ENCODE data around the gene FAM156B.
"Not testable (repeated sequence)": the region's sequence is repeated elsewhere in the genome, so short reads cannot be mapped to it uniquely, and the experiment has no call there.

The FAM156B gene, protein sequence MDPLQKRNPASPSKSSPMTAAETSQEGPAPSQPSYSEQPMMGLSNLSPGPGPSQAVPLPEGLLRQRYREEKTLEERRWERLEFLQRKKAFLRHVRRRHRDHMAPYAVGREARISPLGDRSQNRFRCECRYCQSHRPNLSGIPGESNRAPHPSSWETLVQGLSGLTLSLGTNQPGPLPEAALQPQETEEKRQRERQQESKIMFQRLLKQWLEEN

GRCh38 chrX:52896855-52897709, at the start of gene FAM156B:
Gene FAM156B (plus strand): TSS chrX:52897330. CDS start chrX:52907226, 9,896 bp downstream.
- DNase-seq: not testable (repeated sequence)

DNA sequence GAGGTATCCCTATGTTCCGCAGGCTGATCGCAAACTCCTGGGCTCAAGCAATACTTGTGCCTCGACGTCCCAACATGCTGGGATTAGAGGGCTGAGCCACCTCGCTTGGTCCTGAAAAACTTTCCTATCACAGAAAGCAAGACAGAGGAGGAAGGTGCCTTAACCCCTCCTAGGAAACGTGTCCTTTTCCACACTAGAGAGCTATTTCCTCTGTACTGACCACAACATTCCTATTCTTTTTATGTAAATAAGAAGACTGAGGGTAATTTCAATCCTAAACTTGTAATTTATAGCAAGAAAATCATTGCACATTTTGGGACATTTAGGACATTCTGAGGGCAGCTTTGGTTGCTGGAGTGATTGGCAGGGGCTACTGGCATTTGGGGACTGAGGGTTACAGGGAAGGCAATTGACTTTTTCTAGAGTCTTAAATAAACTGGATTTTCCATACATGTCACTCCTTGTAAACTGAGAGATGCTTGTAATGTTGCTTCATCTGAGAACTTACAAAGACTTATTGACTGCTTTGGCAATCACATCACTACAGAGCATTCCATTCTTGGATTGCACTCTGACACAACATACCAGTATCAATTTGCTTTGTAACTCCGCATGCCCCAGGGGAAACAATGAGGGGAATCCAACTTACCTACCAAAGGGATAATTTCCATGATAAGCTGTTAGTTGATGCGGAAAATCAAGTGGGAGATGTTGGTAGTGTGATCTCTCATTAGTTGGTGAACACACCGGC, 44.8 kb upstream of the FAM156B start:
- no peak for DNase-seq

DNA sequence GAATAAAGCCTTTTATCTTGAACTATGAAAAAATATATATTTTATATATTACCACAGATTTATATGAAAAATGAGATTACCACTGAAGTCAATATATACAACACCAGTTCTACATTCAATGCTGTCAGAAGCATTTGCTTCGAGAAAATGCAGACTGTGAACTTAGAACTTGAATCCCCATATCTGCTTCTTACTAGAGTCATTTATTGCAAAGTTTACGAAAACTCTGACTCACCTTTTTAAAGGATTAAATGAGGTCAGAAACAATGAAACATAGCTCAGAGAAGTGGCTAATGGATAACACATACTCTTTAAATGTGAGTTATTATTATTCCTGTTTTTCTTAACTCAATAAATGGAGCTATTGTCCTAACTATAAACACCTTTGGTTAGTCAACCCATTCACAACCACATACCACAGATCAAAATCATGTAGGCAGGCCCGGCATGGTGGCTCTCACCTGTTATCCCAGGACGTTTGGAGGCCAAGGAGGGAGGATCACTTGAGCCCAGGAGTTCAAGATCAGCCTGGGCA, 40.1 kb upstream of the FAM156B start:
- DNase-seq: not testable (repeated sequence)

DNA sequence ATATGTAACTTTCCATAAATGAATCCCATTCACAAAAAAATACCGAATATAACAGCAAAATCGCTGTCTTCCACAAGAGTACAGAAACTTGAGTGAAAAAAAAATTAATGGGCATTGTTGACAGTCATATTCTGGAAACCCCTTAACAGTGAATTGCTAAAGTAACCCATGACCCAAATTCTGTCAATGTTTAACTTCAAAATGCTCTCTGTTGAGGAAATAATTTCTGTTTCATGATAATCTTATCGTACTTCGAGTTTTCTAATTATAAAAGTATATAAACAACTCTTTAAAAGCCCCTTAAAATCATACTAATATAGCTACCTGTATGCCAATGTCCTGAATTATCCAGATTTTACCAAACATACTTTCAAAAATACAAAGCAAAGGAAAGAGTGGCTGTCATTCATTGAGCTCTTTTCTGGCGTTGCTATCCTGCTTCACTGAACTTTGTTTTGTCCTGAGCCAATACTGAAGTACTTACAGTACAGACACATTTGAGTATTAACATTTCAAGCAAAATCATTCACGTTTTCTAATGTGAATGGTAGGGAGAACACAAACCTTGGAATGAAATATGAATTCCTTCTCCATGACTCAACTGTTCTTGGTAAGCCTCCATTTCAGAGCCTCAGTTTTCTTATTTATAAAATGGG, 31.7 kb upstream of the FAM156B start:
- DNase-seq: no peak

- no peak for DNase-seq
These were observed 29.4 kb upstream of the FAM156B start, which contains the start of gene XAGE3 for GRCh38 chrX:52867610-52868348. Gene XAGE3 (minus strand): TSS chrX:52868083. CDS start chrX:52867133, 950 bp downstream.

GRCh38 chrX:52870046-52870445, 27.1 kb upstream of the FAM156B start:
- no peak for DNase-seq

DNA sequence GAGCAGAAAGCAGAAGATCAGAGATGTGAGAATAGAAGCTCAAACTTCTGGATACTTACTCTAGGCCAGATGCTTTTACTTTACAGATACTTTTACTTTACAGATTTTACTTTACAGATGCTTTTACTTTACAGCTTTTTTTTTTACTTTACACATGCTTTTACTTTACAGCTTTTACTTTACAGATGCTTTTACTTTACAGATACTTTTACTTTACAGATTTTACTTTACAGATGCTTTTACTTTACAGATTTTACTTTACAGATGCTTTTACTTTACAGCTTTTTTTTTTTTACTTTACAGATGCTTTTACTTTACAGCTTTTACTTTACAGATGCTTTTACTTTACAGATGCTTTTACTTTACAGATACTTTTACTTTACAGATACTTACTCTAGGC, 23.3 kb upstream of the FAM156B start:
- DNase-seq: not testable (repeated sequence)

GRCh38 chrX:52874661-52875060, 22.5 kb upstream of the FAM156B start:
- no peak for DNase-seq

DNA sequence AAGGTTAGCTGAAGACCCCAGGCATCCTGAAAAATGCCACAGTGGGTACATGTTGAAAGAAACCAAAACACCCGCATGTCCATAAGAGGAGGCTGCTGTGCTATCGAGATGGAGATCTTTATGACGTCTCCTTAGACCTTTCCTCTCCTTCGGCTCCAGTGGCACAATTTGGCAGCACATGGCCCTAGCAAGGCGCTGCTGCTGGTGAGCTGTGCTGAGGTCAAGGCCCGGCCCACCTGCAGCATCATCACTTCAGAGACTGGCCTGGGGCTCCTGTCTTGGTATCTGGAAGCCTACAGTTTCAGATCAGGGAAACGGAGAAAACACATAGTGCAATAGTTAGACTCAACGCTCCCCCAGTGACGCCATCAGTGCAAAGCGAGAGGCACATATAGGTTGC, 21.7 kb upstream of the FAM156B start:
- not testable (repeated sequence) for DNase-seq

GRCh38 chrX:52876386-52876785, 20.7 kb upstream of the FAM156B start:
- not testable (repeated sequence) for DNase-seq

DNA sequence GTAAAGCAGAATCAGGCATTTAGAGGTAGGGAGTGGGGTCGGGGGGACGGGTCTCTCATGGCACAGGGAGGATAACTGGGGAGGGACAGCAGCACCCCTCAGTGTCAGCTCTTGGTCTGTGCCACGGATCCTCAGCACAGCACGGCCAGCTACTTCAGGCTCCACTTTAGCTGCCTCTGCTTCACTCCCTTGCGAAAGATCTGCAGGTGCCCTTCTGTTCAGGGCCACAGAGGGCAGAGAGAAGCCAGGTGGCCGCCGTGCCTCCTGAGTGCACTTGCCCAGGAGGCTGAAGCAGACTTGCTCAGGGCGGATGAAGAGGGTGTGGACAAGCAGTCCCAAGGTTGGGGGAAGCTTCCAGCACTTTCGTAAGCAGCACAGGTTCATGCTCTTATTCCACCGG, 9.7 kb upstream of the FAM156B start:
- DNase-seq: not testable (repeated sequence)

GRCh38 chrX:52888090-52888489, 9.0 kb upstream of the FAM156B start:
- DNase-seq: not testable (repeated sequence)

DNA sequence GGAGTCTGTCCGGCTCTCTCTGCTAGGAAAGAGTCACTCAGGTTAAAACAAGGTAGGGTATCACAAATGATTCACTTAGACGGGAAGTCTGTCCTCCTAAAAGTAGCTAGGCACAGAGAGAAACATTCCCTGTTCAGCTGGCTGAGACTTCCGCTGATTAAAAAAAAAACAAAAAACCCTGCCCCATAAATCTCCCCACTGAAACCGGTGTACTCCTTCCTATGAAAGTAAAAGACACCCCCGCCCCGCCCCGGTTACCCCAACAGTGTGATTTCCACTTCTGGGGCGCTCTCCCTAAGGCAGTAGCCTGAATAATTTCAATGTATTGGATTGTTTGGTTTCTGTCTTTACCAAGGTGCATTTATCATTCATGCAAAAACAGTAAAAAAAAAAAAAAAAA, 692 bp upstream of the FAM156B start:
- DNase-seq: not testable (repeated sequence)

DNA sequence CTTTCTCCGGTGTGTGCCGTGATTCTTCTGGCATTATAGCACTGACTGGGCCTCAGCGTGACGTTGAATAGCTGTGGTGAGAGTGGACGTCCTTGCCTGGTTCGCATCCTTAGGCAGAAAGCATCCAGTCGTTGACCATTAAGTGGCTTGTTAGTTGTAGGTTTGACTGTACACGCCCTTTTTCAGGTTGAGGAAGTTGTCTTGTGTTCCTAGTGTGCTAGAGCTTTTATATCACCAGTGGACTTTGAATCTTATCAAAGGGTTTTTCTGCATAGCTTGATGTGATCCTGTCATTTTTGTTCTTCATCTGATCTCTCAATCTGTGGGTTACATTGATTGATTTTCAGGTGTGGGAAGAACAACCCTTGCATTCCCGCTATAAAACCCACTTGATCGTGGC, 8.4 kb downstream of the FAM156B start:
- DNase-seq: not testable (repeated sequence)

DNA sequence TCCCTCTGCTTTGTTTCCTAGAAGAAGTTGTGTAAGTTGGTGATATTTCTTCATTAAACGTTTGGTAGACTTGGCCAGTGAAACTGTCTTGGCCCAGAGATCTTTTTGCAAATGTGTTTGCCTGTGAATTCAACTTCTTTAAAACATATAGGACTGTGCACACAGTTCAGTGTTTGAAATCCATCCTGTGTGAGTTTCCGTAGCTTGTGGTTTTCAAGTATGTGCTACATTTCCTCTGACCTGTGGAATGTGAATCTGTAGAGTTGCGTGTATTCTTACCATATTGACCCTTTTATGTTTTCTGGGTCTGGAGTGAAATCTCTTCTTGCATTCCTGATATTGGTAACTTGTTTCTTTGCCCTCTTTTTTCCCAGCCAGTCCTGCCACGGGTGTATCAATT, 8.9 kb downstream of the FAM156B start:
- not testable (repeated sequence) for DNase-seq

GRCh38 chrX:52907137-52907536, 10.0 kb downstream of the FAM156B start:
- not testable (repeated sequence) for DNase-seq

DNA sequence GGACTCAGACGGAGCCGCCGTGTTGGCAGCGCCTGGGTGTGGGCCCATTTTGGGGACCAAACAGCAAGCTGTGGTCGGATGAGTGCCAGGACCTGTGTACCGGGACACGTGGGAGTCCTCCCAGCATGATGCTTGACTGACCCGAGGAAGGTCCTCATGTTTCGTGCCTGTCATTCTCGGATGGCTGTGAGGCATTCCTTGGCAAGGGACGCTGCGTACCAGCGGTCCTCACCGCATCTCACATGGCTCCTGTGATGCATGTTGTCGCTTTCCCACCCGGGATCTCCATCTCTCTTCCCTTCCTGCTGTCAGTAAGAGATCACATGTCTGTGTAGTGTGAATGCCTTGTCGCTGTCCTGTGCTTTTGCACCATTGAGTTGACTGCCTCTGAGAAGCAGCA, 10.8 kb downstream of the FAM156B start:
- not testable (repeated sequence) for DNase-seq

- DNase-seq: not testable (repeated sequence)
These were observed 12.3 kb downstream of the FAM156B start for GRCh38 chrX:52909313-52909969.

DNA sequence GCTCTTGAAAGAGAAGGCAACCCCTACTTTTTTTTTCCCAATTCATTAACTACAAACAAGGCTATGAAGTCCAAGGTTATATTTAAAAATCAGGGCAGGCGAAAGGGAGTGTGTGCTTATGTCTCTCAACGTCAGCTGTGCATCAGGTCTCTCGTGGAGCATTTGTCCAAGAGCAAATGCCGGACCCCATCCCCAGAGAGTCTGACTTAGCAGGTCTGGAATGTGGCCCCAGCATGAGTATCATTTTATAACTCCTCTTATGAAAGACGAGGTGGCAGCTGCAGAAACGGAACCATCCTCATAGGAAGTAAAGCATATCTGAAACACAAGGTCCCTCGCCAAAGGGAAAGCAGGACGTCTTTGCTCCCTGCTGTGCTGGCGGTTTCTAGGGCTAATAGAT, 16.6 kb downstream of the FAM156B start:
- not testable (repeated sequence) for DNase-seq

DNA sequence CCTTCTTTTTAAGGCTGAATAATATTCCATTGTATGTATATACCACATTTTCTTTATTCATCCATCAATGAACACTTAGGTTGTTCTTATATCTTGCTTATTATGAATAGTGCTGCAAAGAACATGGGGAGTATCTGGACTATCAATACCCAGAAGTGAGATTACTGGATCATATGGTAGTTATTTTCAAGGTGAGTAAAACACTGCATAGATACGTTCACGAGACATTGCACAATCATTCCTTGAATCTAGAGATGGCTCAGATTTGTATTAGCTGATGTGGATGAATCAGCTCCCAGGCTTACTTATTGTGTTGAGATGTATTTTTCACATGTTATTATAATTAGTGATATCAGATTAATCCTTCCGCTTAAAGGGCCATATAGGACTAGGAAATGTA, 17.6 kb downstream of the FAM156B start:
- DNase-seq: not testable (repeated sequence)

GRCh38 chrX:52923781-52924241, 26.7 kb downstream of the FAM156B start:
- DNase-seq: peak; percentile 33
